HG02870 (cell line): ENCODE measurements around the gene STX1A.
"Not testable (repeated sequence)": the region's sequence is repeated elsewhere in the genome, so short reads cannot be mapped to it uniquely, and the experiment has no call there.

Experiments used
- ATAC-seq: cut with Tn5 transposase; IDR thresholded peaks from one replicate; pipeline ENCODE4 v1.9.1; 2021; ENCODE audit warnings: mild to moderate bottlenecking, moderate library complexity; ENCODE audit not compliant: unreplicated experiment

STX1A gene

DNA sequence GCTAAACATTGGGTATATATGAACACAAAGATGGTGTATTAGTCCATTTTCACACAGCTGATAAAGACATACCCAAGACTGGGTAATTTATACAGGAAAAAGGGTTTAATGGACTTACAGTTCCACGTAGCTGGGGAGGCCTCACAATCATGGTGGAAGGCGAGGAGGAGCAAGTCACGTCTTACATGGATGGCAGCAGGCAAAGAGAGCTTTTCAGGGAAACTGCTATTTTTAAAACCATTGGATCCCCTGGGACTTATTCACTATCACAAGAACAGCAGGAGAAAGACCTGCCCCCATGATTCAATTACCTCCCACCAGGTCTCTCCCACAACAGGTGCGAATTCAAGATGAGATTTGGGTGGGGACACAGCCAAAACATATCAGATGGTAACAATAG, 64.2 kb downstream of the STX1A start:
- not testable (repeated sequence) for ATAC-seq

DNA sequence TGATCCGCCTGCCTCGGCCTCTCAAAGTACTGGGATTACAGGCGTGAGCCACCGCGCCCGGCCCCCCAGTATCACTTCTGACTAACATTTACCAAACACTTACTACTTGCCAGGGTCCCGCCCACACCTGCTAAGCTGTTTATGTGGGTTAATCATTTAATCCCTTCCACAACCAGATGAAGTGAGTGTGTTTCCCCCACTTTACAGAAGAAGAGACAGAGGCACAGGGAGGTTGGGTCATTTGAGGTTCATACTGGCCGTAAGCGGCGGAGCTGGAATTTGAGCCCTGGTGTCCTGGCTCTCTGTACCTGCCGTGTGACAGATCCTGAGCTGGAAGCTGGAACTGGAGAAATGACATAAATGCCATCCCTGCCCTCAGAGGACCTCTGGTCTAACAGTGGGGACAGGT, 66.9 kb downstream of the STX1A start:
- no peak for ATAC-seq

DNA sequence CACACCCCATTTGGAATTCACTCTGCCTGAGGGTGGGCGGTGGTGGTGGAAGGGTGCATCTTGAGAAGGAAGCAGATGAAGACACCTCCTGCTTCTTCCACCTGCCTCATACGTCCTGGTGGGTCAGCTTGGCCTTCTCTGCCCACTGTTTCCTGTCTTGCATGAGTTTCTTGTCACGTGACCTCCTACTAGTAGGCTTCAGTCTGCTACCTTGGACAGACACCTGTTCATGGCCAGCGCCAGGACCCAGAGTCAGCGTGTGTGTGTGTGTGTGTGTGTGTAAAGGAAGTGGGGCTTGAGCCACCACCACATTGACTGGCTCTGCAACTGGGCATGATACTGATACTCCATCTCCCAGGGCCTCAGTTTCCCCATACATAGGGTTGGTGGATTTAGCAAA, 68.9 kb downstream of the STX1A start:
- no peak for ATAC-seq

GRCh38 chr7:73649576-73649975, 69.9 kb downstream of the STX1A start:
- ATAC-seq = no peak
